ENCODE results near the gene OLA1. TPM values are rescaled to one million over a fixed set of nuclear protein-coding genes. Genes with fewer than 3 reads are reported as not detected.

OLA1 gene
- total RNA-seq, 1 experiment from 2014 or later: 182 TPM

DNA sequence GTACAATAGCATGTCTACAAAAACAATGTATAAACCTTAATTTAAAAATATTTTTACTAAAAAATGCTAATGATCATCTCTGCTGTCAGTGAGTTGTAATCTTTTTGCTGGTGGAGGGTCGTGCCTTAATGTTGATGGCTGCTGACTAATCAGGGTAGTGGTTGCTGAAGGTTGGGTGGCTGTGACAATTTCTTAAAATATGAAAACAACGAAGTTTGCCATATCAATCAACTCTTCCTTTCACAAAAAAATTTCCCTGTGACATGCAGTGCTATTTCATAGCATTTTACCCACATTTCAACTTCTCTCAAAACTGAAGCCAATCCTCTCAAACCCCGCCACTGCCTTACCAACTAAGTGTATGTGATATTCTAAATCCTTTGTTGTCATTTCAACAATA, 112.4 kb downstream of the OLA1 start:
- Histone ChIP-seq H3K4me2 (ENCODE audit: low read length) (no peak overlapping the region), H3K9ac (ENCODE audit: low read length) (no peak overlapping the region), H3K4me3 (ENCODE audit: low read length) (no peak overlapping the region), H3K4me1 (ENCODE audit: insufficient read depth, low read length) (no peaks in the 10 kb centered on the region), H3K9me3 (ENCODE audit: low read length) (0 out of 2 replicates have a peak, but pooled peaks cover 3% of the 10 kb centered on the region), H2AFZ (ENCODE audit: low read length) (no peak overlapping the region), H3K79me2 (ENCODE audit: low read length) (no peaks in the 10 kb centered on the region), H3K27me3 (ENCODE audit: low read length) (no peaks in the 10 kb centered on the region), H4K20me1 (ENCODE audit: low read length) (no peaks in the 10 kb centered on the region), H3K27ac (ENCODE audit: low read length) (no peak overlapping the region), H3K36me3 (ENCODE audit: low read depth, low read length) (peaks cover 12% of the 10 kb centered on the region), H3K9me2 (replicated peaks; ENCODE audit: low read length) (no peaks in the 10 kb centered on the region), H3F3A (ENCODE audit: low read length, unreplicated experiment) (peaks cover 4% of the 10 kb centered on the region)
- no peak for TF ChIP-seq EZH2phosphoT487 (IDR thresholded peaks at IDR 0.05; ENCODE audit: borderline replicate concordance, low read length)
- TF ChIP-seq, protein P1, sequence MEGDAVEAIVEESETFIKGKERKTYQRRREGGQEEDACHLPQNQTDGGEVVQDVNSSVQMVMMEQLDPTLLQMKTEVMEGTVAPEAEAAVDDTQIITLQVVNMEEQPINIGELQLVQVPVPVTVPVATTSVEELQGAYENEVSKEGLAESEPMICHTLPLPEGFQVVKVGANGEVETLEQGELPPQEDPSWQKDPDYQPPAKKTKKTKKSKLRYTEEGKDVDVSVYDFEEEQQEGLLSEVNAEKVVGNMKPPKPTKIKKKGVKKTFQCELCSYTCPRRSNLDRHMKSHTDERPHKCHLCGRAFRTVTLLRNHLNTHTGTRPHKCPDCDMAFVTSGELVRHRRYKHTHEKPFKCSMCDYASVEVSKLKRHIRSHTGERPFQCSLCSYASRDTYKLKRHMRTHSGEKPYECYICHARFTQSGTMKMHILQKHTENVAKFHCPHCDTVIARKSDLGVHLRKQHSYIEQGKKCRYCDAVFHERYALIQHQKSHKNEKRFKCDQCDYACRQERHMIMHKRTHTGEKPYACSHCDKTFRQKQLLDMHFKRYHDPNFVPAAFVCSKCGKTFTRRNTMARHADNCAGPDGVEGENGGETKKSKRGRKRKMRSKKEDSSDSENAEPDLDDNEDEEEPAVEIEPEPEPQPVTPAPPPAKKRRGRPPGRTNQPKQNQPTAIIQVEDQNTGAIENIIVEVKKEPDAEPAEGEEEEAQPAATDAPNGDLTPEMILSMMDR (conservative IDR thresholded peaks at IDR 0.05; ENCODE audit: low read depth, low read length): no peak
- TF ChIP-seq EZH2 (IDR thresholded peaks at IDR 0.05; ENCODE audit: low read length, unreplicated experiment): no peak
- BruUV-seq (replicated peaks): no TSS peak
- DNase-seq (no peak), ATAC-seq (no peak)
- intact Hi-C loops (cut with micrococcal nuclease): no loop called here
- CTCF ChIA-PET: no interaction called here
- POLR2A ChIA-PET (ENCODE audit: unreplicated experiment): no interaction called here

DNA sequence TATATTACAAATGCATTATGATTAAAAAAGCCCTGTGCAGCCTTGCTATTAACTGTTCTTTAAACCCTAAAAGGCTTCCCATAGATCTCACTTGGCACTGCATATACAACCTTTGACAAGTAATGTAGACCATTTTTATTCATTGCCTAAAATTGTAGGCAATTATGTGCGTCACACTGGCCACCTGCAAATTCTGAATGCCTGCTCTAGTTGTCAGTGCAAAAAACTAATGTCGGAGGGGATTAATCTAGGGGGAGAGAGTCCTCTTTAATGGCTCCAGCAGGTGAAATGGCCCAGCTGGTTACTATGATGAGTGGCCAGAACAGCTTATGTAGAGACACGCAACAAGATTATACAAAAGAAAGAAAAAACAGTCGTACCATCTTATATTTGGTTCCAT, 123.2 kb downstream of the OLA1 start:
- ATAC-seq (no peak), DNase-seq (no peak)
- Histone ChIP-seq H3K27ac (ENCODE audit: low read length) (no peak overlapping the region), H3K9ac (ENCODE audit: low read length) (no peak overlapping the region), H3K4me3 (ENCODE audit: low read length) (no peak overlapping the region), H3K9me2 (replicated peaks; ENCODE audit: low read length) (no peaks in the 10 kb centered on the region), H3F3A (ENCODE audit: low read length, unreplicated experiment) (peaks cover 9% of the 10 kb centered on the region), H3K36me3 (ENCODE audit: low read depth, low read length) (no peaks in the 10 kb centered on the region; the same call in 1 of the 2 replicates), H3K79me2 (ENCODE audit: low read length) (no peaks in the 10 kb centered on the region), H3K4me1 (ENCODE audit: insufficient read depth, low read length) (peaks cover 33% of the 10 kb centered on the region), H2AFZ (ENCODE audit: low read length) (no peak overlapping the region), H3K9me3 (ENCODE audit: low read length) (no peaks in the 10 kb centered on the region), H3K4me2 (ENCODE audit: low read length) (no peak overlapping the region), H3K27me3 (ENCODE audit: low read length) (no peaks in the 10 kb centered on the region), H4K20me1 (ENCODE audit: low read length) (no peaks in the 10 kb centered on the region)
- POLR2A ChIA-PET (ENCODE audit: unreplicated experiment): no interaction called here
- TF ChIP-seq, protein P1 (conservative IDR thresholded peaks at IDR 0.05; ENCODE audit: low read depth, low read length): no peak
- TF ChIP-seq EZH2phosphoT487 (IDR thresholded peaks at IDR 0.05; ENCODE audit: borderline replicate concordance, low read length) (no peak), EZH2 (IDR thresholded peaks at IDR 0.05; ENCODE audit: low read length, unreplicated experiment) (no peak)
- intact Hi-C loops (cut with micrococcal nuclease): no loop called here
- CTCF ChIA-PET: no interaction called here
- BruUV-seq (replicated peaks): no TSS peak

DNA sequence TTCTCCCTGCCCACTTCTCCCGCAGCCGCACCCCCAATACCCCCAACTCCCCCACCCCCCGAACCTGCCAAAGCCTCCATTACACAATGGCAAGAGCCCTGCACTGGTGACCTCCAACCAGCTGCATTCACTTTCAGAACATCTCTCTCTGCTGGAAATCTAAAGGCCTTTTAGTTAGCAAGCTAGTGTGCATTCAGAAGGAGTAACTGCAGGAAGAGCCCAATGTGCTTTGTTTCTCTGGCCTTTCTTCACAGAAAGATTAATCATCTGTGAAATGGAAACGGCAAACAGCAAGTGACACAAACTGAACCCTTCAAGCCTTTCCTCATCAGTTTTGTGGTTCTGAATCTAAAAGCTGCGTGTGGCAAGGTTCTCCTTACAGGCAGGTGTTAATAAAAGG, 124.2 kb downstream of the OLA1 start:
- ChIA-PET CTCF (no interaction called here), POLR2A (ENCODE audit: unreplicated experiment) (no interaction called here)
- H3K4me2 ChIP-seq (ENCODE audit: low read length): no peak overlapping the region
- H3K27ac ChIP-seq (ENCODE audit: low read length): no peak overlapping the region
- H3K9me3 ChIP-seq (ENCODE audit: low read length): no peaks in the 10 kb centered on the region
- TF ChIP-seq, protein P1 (conservative IDR thresholded peaks at IDR 0.05; ENCODE audit: low read depth, low read length): no peak
- TF ChIP-seq EZH2 (IDR thresholded peaks at IDR 0.05; ENCODE audit: low read length, unreplicated experiment) (no peak), EZH2phosphoT487 (IDR thresholded peaks at IDR 0.05; ENCODE audit: borderline replicate concordance, low read length) (no peak)
- DNase-seq (no peak), ATAC-seq (no peak)
- H4K20me1 ChIP-seq (ENCODE audit: low read length): no peaks in the 10 kb centered on the region
- H3K9me2 ChIP-seq (replicated peaks; ENCODE audit: low read length): no peaks in the 10 kb centered on the region
- H3K36me3 ChIP-seq (ENCODE audit: low read depth, low read length): no peaks in the 10 kb centered on the region; the same call in 1 of the 2 replicates
- H3K4me1 ChIP-seq (ENCODE audit: insufficient read depth, low read length): peaks cover 41% of the 10 kb centered on the region
- BruUV-seq (replicated peaks): no TSS peak
- no peak overlapping the region for H3K9ac ChIP-seq (ENCODE audit: low read length)
- intact Hi-C loops (cut with micrococcal nuclease): loop anchor here (5.0 kb wide), 1 partner anchor 108 kb away; no protein-coding TSS in a partner anchor
- no peak overlapping the region for H3K4me3 ChIP-seq (ENCODE audit: low read length)
- H3K79me2 ChIP-seq (ENCODE audit: low read length): peaks cover 5% of the 10 kb centered on the region; the same call in 1 of the 2 replicates
- no peak overlapping the region for H2AFZ ChIP-seq (ENCODE audit: low read length)
- H3K27me3 ChIP-seq (ENCODE audit: low read length): no peaks in the 10 kb centered on the region
- H3F3A ChIP-seq (ENCODE audit: low read length, unreplicated experiment): peaks cover 9% of the 10 kb centered on the region

All from PC-3 (cell line).